ENCODE results near the gene AMOTL1. TPM values are rescaled to one million over a fixed set of nuclear protein-coding genes. Genes with fewer than 3 reads are reported as not detected.

The AMOTL1 gene
- total and polyA plus RNA-seq, 9 donors, result 31.1 to 61.9 (median 49.3) TPM

DNA sequence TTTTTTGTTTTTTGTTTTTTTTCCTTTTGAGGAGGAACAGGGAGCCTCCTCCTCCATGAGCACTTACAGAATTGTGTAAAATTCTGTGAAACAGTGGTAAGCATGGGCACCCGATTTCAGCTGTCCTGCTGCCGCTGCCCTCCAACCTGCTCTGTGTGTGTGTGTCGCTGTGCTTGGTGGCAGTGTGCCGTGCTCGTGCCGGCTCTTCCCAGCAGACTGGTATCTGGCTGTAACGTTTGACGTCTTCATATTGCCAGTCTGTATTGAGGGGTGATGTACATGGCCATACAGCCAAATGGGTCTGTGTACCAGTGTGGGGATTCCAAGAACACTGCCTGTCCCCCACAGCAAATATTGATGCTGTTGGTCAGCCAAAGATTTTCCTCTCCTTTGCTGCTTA lies 108.1 kb downstream of the AMOTL1 start:
- no peak for DNase-seq
- Histone ChIP-seq H3K4me3 (ENCODE audit: low read length) (no peak overlapping the region), H3K9me3 (replicated peaks; ENCODE audit: control insufficient read depth, low read depth, low read length) (no peaks in the 10 kb centered on the region), H3K4me1 (ENCODE audit: control insufficient read depth, insufficient read depth, low read length) (peaks cover 13% of the 10 kb centered on the region), H3K36me3 (ENCODE audit: control insufficient read depth, insufficient read depth, low read length) (peaks cover 83% of the 10 kb centered on the region), H3K27ac (ENCODE audit: low read length) (peak overlapping the region; percentile 59), H3K27me3 (ENCODE audit: control insufficient read depth, insufficient read depth, low read length) (no peaks in the 10 kb centered on the region)
- WGBS (ENCODE audit: insufficient coverage), result 87% methylated on average over 3 of the region's 8 CpGs

DNA sequence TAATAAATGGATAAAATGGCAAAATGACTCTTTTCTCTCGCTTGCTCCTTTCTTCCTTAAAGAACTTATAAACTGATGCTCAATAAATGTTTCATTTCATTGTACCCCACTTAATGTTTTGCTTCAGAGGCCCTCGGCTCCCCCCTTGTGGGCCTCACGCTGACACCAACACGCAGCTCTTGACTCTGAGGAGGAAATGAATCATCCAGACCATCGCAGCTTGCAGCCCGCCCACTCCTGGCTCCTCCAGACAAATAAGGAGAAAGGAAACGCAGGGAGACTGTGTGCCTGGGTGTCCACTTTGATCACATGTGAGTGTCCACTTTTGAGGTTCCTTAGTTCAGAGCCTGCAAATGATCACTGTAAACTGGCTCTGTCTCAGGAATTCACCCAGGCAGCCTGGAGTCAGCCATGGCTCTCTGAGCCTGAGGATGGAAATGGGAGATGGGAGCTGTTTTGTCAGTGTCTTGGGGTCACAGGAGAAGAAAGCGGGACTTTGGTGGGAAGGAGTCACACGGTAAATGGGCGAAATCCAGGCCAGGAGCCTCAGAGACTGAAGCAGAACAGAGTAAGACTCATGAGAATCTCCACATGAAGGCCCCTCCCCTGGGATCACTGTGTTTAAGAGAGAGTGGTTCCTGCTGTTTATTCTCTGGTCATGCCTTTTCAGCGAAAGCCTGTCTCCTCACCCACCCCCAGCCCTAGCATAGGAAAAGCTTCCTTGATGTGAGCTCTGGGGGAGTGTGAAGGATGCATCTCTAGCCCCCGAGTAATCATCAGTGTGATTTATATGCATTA lies 108.7 kb downstream of the AMOTL1 start:
- Histone ChIP-seq H3K9me3 (replicated peaks; ENCODE audit: control insufficient read depth, low read depth, low read length) (no peaks in the 10 kb centered on the region), H3K36me3 (ENCODE audit: control insufficient read depth, insufficient read depth, low read length) (peaks cover 82% of the 10 kb centered on the region), H3K27me3 (ENCODE audit: control insufficient read depth, insufficient read depth, low read length) (no peaks in the 10 kb centered on the region), H3K4me1 (ENCODE audit: control insufficient read depth, insufficient read depth, low read length) (peaks cover 13% of the 10 kb centered on the region), H3K27ac (ENCODE audit: low read length) (peak overlapping the region; percentile 76), H3K4me3 (ENCODE audit: low read length) (no peak overlapping the region)
- peak; percentile 96 for DNase-seq
- 7% methylated on average over 3 of the region's 12 CpGs for WGBS (ENCODE audit: insufficient coverage)

DNA sequence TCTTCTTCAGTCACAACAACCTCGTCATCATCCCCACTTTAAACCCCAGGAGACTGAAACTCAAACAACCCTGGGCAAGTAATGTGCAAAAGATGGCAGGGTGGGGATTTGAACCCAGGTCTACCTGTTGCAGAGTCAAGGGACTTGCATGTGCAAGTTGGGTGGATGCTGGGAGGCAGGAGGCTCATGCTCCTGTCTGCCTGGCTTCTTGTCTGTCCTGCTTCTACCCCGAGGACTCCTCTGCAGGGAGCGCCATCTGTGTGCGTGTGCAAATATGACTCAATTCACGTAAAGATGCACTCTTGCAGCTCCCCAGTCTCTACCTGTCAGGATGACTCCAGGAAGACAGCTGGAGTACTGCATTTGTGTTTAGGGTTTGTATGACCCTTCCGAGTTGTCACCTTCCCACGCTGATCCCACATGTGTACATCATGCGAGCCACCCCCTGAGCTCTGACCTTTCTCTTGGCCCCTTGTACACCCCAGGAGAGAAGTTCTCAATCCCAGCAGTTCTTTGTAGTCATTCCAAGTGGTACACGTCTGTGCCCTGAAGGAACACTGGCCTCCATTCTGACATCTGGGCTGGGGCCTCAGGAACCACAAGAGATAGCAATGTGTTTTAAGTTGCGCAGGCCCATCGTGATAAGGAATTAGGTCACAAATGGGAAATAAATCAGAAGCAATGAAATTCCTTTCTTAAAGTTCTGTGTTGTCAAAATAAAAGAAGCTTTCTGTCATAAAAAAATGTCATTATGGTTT lies 109.5 kb downstream of the AMOTL1 start:
- Histone ChIP-seq H3K9me3 (replicated peaks; ENCODE audit: control insufficient read depth, low read depth, low read length) (no peaks in the 10 kb centered on the region), H3K27ac (ENCODE audit: low read length) (no peak overlapping the region), H3K4me3 (ENCODE audit: low read length) (no peak overlapping the region), H3K27me3 (ENCODE audit: control insufficient read depth, insufficient read depth, low read length) (no peaks in the 10 kb centered on the region), H3K4me1 (ENCODE audit: control insufficient read depth, insufficient read depth, low read length) (peaks cover 13% of the 10 kb centered on the region), H3K36me3 (ENCODE audit: control insufficient read depth, insufficient read depth, low read length) (peaks cover 79% of the 10 kb centered on the region)
- WGBS (ENCODE audit: insufficient coverage), result 88% methylated on average over 7 of the region's 11 CpGs
- DNase-seq, result no peak

DNA sequence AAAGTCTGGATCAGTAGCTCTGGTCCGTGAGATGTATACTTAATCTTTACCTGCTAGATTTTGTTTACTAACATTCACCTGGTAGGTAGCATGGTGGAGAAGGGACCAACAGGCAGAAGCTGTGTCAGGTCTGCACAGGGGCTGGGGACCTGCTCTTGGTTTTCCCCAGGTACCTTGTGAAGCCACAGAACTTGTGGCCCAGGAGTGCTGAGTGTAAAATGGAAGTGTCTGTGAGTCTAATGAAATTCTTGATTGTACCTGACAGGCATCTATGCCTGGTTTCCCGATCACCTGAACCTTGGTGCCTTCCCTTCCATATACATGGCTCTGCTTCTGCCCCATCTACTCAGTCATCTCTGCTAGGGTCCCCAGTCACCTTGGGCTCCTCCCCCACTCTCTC lies 110.8 kb downstream of the AMOTL1 start:
- 100% methylated on average over 1 of the region's 2 CpGs for WGBS (ENCODE audit: insufficient coverage)
- no peaks in the 10 kb centered on the region for H3K9me3 ChIP-seq (replicated peaks; ENCODE audit: control insufficient read depth, low read depth, low read length)
- no peak for DNase-seq
- H3K27ac ChIP-seq (ENCODE audit: low read length), result no peak overlapping the region
- H3K36me3 ChIP-seq (ENCODE audit: control insufficient read depth, insufficient read depth, low read length), result peaks cover 71% of the 10 kb centered on the region
- no peaks in the 10 kb centered on the region for H3K27me3 ChIP-seq (ENCODE audit: control insufficient read depth, insufficient read depth, low read length)
- peaks cover 13% of the 10 kb centered on the region for H3K4me1 ChIP-seq (ENCODE audit: control insufficient read depth, insufficient read depth, low read length)
- H3K4me3 ChIP-seq (ENCODE audit: low read length), result no peak overlapping the region

DNA sequence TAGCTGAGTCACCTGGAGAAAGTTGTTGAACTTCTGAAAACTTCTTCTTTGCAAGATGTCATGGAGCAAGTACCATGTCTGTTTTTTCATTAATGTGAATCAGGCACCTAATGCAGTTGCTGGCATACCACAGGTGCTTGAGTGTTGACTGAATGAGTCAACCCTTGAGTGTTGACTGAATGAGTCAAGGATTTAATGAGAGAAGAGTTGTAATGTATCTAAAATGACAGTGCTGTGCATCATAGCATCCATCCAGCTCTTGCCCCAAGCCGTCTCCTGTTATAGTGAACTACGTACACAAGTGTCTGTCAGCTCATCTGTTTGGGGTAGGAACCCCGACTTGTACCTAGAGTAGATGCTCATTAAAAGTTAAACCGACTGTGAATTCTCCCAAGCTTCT lies 112.1 kb downstream of the AMOTL1 start:
- Histone ChIP-seq H3K36me3 (ENCODE audit: control insufficient read depth, insufficient read depth, low read length) (peaks cover 63% of the 10 kb centered on the region), H3K9me3 (replicated peaks; ENCODE audit: control insufficient read depth, low read depth, low read length) (no peaks in the 10 kb centered on the region), H3K27me3 (ENCODE audit: control insufficient read depth, insufficient read depth, low read length) (no peaks in the 10 kb centered on the region), H3K27ac (ENCODE audit: low read length) (no peak overlapping the region), H3K4me1 (ENCODE audit: control insufficient read depth, insufficient read depth, low read length) (peaks cover 12% of the 10 kb centered on the region), H3K4me3 (ENCODE audit: low read length) (no peak overlapping the region)
- DNase-seq, result no peak
- WGBS (ENCODE audit: insufficient coverage), result no CpG with 5 or more reads among the region's 4 CpGs

DNA sequence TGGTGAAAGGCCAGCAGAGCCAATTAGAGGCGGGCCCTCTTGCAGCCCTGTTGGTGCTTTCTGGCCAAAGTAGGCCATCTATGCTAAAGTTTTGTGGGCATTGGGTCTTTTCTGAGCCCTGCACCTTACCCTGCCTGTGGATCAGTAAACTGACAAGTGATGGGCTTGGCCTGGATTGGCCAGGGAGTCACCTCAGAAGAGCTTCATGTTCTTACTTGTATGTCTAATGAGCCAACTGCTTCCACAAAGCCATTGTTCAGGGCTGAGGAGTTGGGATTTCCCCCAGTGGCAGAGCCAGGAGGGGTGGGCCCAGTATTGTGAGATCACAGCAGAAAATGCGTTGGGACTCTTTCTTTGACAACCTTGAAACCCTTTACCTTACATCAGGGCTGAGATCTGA lies 114.8 kb downstream of the AMOTL1 start:
- 100% methylated on average over 1 of the region's 2 CpGs for WGBS (ENCODE audit: insufficient coverage)
- Histone ChIP-seq H3K27me3 (ENCODE audit: control insufficient read depth, insufficient read depth, low read length) (no peaks in the 10 kb centered on the region), H3K27ac (ENCODE audit: low read length) (no peak overlapping the region), H3K4me1 (ENCODE audit: control insufficient read depth, insufficient read depth, low read length) (no peaks in the 10 kb centered on the region), H3K9me3 (replicated peaks; ENCODE audit: control insufficient read depth, low read depth, low read length) (no peaks in the 10 kb centered on the region), H3K4me3 (ENCODE audit: low read length) (no peak overlapping the region), H3K36me3 (ENCODE audit: control insufficient read depth, insufficient read depth, low read length) (peaks cover 43% of the 10 kb centered on the region)
- DNase-seq, result no peak

DNA sequence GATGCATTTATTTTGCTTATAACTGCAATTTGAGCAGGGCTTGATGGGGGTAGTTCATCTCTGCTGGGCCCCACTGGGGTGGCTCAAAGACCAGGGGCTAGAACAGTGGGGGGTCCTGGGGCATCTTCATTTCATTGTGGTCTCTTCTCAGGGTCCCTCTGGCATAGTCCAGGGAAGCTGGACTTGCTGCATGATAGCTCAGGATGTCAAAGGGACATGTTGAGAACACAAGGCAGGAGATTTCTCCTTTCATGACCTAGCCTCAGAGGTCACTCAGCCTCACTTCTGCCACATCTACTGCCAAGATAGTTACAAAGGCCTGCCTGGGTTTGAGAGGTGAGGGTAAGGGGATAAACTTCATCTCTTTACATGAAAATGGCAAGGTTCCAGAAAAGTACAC lies 115.7 kb downstream of the AMOTL1 start:
- Histone ChIP-seq H3K4me1 (ENCODE audit: control insufficient read depth, insufficient read depth, low read length) (no peaks in the 10 kb centered on the region), H3K4me3 (ENCODE audit: low read length) (no peak overlapping the region), H3K36me3 (ENCODE audit: control insufficient read depth, insufficient read depth, low read length) (peaks cover 35% of the 10 kb centered on the region), H3K27me3 (ENCODE audit: control insufficient read depth, insufficient read depth, low read length) (no peaks in the 10 kb centered on the region), H3K9me3 (replicated peaks; ENCODE audit: control insufficient read depth, low read depth, low read length) (no peaks in the 10 kb centered on the region), H3K27ac (ENCODE audit: low read length) (no peak overlapping the region)
- no peak for DNase-seq

DNA sequence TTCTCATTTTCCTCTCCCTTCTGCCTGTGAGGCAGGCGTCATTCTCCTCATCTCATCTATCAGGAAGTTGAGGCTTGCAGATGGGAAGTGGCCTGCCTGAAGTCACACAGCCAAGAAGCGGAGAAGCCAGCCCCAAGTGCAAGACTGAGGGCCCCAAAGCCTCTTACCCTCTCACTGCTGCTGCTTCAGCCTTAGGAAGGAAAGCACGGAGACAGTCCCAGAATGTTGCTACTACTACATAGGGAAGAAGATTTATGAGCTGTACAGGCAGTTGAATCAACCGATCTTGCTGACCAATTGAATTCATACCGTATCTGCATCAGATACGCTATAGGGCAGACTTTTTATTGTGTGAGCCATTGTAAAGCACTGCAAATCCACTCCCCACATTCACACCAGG lies 116.2 kb downstream of the AMOTL1 start:
- no peaks in the 10 kb centered on the region for H3K4me1 ChIP-seq (ENCODE audit: control insufficient read depth, insufficient read depth, low read length)
- 83% methylated on average over 1 of the region's 6 CpGs for WGBS (ENCODE audit: insufficient coverage)
- no peaks in the 10 kb centered on the region for H3K27me3 ChIP-seq (ENCODE audit: control insufficient read depth, insufficient read depth, low read length)
- no peaks in the 10 kb centered on the region for H3K9me3 ChIP-seq (replicated peaks; ENCODE audit: control insufficient read depth, low read depth, low read length)
- DNase-seq, result no peak
- H3K27ac ChIP-seq (ENCODE audit: low read length), result no peak overlapping the region
- H3K4me3 ChIP-seq (ENCODE audit: low read length), result no peak overlapping the region
- peaks cover 33% of the 10 kb centered on the region for H3K36me3 ChIP-seq (ENCODE audit: control insufficient read depth, insufficient read depth, low read length)

DNA sequence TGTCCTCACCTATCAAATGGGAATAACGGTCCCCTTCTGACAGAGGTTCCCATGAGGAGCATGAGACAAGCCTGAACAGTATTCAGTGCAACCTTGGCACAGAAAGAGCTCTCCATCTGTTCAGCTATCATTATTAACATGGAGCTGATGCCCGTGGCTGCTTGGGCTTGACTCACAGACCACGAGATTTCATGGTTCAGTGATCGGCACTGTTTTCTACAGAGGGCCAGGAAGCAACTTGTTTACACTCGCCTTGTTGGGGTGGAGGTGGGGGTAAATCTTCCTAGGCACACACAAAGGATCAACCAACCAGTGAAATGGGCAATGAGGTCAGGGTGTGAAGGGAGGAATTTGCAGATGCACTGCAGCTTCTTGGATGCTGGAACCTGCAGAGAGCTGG lies 117.0 kb downstream of the AMOTL1 start:
- WGBS (ENCODE audit: insufficient coverage), result 88% methylated on average over 1 of the region's 5 CpGs
- H3K36me3 ChIP-seq (ENCODE audit: control insufficient read depth, insufficient read depth, low read length), result peaks cover 26% of the 10 kb centered on the region
- H3K27me3 ChIP-seq (ENCODE audit: control insufficient read depth, insufficient read depth, low read length), result no peaks in the 10 kb centered on the region
- no peak overlapping the region for H3K27ac ChIP-seq (ENCODE audit: low read length)
- no peaks in the 10 kb centered on the region for H3K9me3 ChIP-seq (replicated peaks; ENCODE audit: control insufficient read depth, low read depth, low read length)
- DNase-seq, result no peak
- no peaks in the 10 kb centered on the region for H3K4me1 ChIP-seq (ENCODE audit: control insufficient read depth, insufficient read depth, low read length)
- no peak overlapping the region for H3K4me3 ChIP-seq (ENCODE audit: low read length)

DNA sequence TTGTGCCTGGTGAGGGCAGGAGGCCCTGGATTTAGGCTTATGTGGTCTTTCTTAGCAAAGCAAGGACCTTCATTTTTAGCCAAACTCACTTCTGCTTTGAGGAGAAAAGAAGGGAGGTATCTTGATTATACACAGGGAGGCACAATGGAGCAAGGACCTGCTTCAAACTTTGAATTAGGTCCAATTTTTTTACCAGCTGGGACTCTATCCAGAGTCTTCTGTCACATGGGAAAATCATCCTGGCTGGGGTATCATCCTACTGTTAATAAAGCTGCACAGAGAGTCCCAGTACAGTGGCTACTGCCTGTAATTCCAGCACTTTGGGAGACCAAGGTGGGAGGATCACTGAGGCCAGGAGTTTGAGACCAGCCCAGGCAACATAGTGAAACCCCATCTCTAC lies 117.4 kb downstream of the AMOTL1 start:
- no peaks in the 10 kb centered on the region for H3K27me3 ChIP-seq (ENCODE audit: control insufficient read depth, insufficient read depth, low read length)
- H3K4me3 ChIP-seq (ENCODE audit: low read length), result no peak overlapping the region
- no peak for DNase-seq
- H3K36me3 ChIP-seq (ENCODE audit: control insufficient read depth, insufficient read depth, low read length), result peaks cover 22% of the 10 kb centered on the region
- H3K4me1 ChIP-seq (ENCODE audit: control insufficient read depth, insufficient read depth, low read length), result no peaks in the 10 kb centered on the region
- no peak overlapping the region for H3K27ac ChIP-seq (ENCODE audit: low read length)
- H3K9me3 ChIP-seq (replicated peaks; ENCODE audit: control insufficient read depth, low read depth, low read length), result no peaks in the 10 kb centered on the region

Data from muscle of leg (tissue), 11 donors.